ENCODE results near the gene CD2AP. TPM values are rescaled to one million over a fixed set of nuclear protein-coding genes. Genes with fewer than 3 reads are reported as not detected.
A peak's percentile ranks its signal among the peaks of the same experiment; 100 is the strongest.
"Not testable (repeated sequence)": the region's sequence is repeated elsewhere in the genome, so short reads cannot be mapped to it uniquely, and the experiment has no call there.

The CD2AP gene
- polyA plus RNA-seq, 10 donors: 9.3 to 14.1 (median 12.9) TPM

DNA sequence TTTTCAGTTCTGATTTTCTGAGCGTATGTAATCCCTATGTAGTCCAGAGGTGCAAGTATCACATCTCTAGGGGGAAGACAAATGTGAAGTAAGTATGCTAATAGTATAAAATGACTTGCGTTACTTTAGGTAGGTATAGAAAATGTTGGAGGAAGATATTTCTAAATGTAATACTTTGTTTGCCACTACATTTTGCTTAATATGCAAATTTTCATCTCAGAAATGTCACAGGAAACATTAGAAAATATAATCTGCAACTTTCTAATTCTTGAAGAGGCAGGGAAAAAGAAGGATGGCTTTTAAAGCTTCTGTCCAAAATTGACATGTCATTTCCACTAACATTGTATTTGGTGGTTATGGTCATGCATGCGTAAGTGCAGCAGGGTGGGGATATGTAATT is 85.6 kb downstream of the CD2AP start:
- DNase-seq: no peak

DNA sequence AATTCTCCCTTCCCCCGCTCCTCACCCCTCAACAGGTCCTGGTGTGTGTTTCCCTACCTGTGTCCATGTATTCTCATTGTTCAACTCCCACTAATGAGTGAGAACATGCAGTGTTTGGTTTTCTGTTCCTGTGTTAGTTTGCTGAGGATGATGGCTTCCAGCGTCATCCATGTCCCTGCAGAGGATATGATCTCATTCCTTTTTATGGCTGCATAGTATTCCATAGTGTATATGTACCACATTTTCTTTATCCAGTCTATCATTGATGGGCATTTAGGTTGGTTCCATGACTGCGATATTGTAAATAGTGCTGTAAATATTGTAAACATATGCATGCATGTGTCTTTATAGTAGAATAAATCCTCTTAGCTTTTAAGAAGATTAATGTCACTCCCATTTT is 89.0 kb downstream of the CD2AP start:
- DNase-seq: not testable (repeated sequence)

DNA sequence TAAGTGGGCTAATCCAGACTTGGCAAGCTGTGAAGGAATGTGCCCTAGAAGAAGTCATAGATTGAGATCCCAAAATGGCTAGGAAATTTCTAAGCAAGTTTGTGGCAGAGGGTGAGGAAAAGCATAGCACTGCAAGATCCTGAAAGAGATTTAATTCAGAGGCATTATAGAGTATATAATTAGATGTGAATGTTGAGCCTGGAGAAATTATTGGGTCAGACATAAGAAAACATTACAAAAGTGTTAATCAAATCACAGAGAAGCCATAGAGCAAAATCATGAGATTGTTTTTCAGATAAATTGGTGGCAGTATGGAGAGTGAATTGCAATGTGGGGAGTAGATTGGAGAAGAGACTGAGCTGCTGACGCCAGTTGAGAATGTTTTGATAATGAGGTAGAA is 90.0 kb downstream of the CD2AP start:
- DNase-seq: no peak

DNA sequence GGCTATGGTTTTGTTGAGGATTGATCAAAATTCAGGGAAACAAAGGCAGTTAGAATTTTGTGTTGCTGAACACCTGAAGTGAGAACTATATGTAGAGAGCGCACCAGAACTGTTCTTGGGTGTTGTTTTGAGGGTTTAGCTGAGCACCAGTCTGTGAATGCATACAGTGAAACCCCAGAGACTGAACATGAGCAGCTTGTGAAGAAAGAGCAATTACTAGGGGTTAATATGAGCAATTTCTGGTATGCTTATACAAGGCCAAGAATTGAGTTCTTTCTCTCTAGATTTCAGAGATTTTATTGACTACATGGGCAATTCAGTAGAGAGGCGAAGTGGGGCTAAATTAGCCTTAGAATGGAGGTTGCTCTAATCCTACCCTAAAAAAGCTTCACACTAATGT is 93.9 kb downstream of the CD2AP start:
- DNase-seq: no peak

DNA sequence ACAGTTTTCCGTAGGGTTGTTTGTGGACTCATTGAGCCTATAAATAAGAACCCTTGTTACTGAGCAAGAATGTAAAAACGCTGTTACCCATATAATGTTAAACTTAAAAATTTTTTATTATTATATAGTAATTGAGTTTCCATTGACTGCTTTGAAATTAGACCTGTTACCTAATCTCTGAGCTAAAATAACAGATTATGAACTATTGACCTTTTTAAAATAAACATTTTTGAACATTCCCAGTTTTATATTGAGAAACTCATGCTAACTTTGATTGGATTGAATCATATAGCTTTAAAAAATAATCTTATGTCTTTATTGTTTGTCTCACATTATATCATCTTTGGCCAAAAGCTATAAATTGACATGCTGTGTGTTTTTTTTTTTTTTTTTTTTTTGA is 95.5 kb downstream of the CD2AP start:
- no peak for DNase-seq

DNA sequence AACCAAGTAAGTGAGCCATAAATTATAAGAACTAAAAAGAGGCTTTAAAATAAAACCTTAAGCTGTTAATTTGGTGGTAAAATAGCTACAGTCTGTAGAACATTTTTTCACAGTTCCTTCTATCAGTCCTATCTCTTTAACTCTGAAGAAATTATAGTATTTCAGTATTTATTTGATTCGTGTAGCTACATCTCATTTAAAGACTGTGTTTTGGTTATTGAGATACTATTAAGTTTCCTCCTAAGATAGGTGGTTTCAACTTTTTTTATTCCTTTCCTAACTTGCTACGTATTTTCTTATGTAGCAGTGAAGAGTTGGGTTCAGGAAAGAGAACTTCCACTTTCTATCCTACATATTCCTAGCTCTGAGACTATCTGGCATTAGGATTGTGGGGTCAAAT is 97.2 kb downstream of the CD2AP start:
- no peak for DNase-seq

DNA sequence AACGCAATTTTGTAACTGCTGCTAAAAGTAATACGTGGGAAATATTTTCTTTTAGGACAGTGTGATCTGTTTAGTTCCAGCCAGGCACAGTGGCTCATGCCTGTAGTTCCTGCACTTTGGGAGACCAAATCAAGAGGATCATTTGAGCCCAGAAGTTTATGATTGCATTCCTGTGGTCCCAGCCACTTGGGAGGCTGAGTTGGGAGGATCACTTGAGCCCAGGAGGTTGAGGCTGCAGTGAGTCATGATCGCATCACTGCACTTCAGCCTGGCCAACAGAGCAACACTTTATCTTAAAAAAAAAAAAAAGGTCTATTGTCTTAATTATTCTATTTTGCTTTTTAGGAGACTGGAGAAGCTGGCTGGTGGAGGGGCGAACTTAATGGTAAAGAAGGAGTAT is 101.5 kb downstream of the CD2AP start:
- no peak for DNase-seq

DNA sequence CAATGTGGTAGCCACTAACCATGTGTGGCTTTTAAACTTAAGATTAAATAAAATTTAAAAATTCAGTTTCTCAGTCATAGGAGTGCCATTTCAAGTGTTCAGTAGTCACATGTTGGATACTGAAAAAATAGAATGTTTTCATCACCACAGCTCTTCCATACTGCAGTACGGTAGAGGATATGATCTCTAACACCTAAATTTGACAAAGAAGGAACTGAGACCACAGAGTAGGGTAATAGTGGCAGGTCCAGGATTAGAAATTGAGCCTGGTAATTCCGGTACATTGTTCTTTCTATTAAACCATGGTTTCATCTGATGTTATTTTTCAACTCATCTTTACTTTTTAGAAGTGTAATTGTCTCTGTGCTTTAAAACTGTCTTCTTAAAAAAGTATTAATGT is 104.0 kb downstream of the CD2AP start:
- DNase-seq: no peak

DNA sequence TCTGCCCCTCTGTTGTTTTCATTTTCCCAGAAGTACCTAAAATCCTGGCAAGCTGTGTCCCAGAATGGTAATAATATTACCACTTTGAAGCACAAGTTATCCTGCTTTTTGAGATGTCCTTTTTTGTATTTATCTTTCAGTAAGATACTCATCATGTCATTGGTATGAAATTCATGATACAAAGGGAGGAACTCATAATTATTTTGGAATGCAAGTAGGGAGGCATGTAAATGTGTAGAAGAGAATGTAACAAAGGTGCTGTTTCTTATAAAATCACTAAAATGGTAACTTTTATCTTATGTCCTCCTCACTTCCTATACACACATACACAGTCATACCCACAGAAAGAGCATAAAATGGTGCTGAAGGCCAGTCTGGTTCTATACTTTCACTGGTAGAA is 109.9 kb downstream of the CD2AP start:
- DNase-seq: no peak

DNA sequence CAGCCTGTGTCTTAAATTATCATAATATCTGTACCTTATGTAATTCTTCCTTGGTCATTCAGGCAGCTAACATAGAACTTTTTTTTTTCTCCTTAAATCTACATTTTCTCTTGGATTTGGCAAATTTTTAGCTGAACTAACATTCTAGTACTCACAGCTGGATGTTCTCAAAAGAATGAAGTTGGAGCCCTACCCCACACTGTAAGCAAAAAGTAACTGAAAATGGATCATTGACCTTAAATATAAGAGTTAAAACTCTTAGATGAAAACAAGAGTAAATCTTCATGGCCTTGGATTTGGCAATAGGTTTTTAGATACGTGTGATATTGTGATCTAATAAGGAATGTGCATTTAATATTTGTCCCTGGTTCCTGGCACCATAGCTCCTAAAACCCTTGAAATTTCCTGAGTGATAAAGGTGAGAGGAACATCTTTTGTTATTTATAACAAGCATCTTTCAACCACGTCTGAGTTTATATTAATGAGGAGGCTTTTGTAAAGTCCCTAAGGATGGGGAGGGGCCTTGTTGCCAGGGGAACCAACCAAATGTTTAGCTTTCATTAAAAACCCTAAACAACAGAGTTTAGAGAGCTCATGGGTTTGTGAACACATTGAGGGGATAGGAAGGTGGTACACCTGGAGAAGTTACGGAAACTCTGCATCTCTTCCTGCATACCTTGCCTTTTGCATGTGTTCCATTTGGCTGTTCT is 114.7 kb downstream of the CD2AP start:
- DNase-seq: peak in 2 of 3 donors; percentile 13 to 30

DNA sequence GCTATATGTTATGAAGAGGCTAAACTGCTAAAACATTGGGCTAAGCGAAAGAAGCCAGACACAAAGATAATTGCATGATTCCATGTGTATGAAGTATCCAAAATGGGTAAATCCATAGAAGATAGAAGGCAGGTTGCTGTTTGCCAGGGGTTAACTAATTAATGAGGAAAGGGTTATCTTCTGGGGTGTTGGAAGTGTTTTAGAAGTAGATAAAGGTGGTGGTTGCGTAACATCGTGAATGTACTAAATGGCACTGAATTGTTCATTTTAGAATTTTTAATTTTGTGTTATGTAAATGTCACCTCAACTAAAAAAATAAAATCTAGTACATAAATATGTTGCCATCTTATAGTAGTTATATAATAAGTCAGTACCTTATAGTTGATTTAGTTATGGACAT is 116.4 kb downstream of the CD2AP start:
- no peak for DNase-seq

DNA sequence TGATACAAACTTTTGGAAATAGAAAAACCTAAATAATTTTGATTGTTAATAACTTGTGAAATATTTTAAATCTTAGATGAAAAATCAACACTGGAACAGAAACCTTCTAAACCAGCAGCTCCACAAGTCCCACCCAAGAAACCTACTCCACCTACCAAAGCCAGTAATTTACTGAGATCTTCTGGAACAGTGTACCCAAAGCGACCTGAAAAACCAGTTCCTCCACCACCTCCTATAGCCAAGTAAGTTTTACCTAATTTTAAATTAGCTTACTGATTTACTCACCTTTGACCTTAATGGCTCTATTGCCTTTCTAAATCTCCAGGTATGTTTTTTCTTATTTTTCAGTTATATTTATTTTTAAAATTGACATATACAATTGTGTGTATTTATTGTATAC is 118.2 kb downstream of the CD2AP start:
- DNase-seq: no peak

DNA sequence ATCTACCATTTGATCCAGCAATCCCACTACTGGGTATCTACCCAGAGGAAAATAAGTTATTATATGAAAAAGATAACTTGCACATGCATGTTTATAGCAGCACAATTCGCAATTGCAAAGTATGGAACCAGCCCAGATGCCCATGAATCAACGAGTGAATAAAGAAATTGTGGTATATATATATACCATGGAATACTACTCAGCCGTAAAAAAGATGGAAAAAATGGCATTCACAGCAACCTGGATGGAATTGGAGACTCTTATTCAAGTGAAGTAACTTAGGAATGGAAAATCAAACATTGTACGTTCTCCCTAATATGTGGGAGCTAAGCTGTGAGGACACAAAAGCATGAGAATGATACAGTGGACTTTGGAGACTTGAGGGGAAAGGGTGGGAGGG is 120.8 kb downstream of the CD2AP start:
- no peak for DNase-seq

DNA sequence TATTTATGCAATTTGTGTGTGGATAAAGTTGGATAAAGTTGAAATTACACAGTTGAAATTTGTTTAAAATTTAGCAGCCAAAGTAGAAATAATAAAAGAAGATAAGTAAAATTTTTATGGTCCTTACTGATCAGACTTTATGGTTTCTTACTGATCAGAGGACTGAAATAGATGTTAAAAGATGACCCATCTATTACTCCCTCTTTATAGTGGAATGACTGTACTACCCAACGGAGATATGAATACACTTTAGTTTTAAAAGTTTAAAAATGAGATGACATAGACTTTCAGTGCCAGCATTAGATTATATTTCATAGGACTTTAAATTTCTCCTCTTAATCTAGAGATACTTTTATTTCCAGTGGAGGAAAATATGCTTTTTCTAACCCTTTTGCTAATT is 121.9 kb downstream of the CD2AP start:
- no peak for DNase-seq

DNA sequence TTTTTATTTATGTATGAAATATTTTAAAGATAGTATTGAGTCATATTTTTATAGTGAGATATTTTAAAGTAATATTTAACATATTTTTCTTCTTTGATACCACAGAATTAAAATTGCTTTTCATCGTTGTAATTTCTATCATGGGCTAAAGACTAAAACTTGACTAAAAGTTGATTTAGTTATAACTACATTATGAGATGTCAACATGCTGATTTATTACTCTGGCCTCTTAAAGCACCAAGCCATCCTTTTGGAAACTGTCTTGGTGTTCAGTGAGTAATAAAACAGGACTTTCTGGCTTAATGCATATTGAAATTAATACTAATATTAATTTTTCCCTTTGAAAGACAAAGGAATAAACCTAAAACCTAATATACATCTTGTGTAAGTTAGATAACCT is 125.6 kb downstream of the CD2AP start:
- no peak for DNase-seq

DNA sequence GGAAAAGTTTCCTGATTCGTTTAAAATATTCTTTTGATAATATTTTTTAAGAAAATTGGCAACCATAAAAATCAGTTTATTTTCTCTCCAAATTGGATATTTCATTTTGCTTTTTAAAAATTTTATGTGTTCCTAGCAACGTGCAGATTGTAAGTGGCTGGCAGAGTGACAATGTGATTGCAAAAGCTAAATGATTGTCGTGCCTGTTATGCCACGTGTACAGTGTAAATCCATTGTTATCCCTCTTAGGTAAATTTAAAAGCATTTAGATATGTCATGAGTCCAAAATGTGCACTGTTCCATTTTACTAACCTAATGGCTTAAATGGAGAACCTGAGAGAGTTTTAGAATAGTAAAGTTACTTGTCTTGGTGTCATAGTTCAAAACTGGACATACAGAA is 126.4 kb downstream of the CD2AP start:
- DNase-seq: no peak

DNA sequence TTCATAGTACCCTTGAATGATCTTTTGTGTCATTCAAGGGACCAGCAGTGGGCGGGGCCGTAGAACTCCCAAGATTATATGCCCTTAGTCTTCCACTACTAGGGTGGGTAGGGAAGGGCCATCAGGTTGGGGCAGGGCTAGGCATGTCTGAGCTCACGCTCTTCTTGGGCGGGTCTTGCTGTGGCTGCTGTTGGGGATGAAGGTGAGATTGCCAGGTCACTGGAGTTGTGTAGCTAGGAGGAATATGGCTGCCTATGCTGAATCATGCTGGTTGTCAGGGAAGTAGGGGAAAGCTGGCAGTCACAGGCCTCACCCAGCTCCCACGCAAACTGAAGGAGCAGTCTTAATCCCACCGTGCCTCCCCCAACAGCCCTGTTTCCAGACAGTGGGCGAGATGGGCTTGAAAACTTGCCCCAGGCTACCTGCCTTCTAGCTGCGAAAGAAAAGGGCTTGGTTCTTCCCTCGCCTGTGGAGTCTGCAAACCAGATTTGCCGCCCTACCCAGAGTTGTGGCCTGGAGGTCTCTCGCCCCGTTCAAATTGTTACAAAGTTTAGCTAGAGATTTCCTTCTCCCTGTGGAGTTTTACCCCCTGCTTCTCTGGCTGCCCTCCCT is 144.4 kb downstream of the CD2AP start:
- no peak for DNase-seq

DNA sequence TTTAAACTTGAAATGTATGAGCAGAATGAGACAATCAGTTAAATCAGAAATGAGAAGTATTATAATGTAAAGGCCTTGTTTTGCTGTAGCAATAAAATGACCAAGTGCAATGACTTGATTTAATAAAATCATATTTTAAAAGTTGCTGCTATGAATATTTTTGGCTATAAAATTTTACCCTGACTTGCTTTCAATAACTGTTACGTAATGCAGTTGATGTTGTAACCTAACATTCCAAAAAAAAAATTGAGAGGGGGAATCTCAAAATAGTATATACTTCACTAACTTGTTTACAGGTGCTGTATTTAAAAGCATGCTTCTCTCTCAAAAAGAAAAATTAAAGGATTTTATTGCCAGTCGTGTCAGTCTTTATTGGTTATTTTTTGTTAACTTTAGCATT is 149.2 kb downstream of the CD2AP start:
- no peak for DNase-seq

DNA sequence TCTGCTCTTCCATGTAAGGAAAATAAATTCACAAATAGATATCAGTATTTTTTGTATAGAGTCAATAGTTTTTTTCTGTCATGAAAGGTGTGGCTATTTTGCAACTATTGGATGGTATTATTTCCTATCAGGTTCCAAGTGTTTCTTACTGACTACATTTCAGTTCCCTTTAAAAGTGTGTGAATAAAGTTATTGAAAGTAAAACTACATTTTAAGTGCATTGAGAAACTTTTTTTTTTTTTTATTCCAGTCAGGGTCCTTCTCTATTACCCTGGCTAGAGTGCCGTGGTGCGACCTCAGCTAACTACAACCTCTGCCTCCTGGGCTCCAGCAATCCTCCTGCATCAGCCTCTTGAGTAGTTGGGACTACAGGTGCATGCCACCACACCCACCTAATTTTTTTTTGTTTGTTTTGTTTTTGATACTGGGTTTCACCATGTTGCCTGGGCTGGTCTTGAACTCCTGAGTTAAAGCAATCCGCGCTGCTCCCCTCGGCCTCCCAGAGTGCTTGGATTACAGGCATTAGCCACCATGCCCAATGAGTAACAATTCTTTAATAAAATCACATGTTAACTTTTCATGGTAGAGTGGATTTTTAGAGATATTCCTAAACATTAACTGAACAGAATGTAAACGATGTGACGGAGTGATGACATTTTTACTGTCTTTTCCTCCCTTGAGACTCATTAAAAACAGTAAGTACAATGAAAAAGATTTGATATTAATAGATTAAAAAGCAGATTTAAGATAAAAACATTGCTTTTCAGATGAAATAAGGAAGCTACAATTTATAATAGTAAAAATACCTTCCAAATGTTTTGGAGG is 151.1 kb downstream of the CD2AP start:
- DNase-seq: no peak

DNA sequence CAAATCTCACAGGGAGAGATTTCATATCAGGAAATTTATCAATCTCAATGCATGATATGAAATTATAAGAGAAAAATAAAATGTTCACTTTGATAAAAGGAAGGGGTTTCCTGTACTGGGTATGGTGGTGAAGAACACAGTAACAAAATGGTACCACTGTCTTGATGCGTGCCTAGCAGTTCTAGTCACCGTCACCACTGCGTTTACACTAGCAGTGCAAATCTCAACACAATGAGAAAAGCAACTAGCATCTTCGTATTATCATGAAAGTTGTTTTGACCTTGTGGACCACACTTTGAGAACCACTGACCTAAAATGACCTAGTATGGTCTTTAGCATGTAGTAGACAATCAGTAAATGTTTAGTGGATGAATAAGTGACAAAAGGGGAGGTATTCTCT is 152.4 kb downstream of the CD2AP start:
- DNase-seq: no peak

DNA sequence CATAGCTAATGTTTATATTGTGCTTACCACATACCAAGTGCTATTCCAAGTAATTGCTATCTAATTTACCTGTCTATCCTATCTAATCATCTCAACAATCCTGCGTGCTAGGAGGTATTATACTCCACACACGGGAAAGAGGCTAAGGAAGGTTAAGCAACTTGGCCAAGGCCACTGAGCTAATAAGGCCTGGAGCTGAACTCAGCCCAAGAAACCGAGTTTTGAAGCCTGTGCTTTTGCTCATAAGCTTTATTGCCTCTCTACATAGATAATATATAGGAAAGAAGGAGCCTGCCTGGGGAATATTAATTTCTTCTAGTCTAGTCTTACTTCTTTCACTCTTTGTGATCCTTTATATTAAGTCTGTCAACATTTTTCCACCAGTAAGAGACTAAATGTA is 153.0 kb downstream of the CD2AP start:
- DNase-seq: no peak

DNA sequence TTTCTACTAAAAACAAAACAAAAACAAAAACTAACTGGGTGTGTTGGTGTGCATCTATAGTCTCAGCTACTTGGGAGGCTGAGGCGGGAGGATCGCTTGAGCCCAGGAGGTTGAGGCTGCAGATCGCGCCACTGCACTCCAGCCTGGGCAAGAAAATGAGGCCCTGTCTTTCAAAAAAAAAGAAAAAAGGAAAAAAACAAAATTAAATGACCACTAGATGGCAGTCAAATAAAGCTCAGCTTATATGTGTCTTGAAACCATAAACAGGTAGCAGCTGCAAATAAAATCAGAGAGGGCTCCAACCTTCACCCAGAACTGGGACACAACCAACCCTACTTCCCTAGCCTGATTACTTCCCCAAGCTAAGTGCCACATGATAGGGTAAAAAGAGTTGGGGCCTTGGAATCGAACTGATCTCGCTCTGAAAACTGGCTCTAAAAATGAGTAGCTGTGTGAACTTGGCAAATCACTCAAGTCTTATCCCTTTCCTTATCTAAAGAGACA is 153.7 kb downstream of the CD2AP start:
- peak; percentile 22 to 65 (median 42) for DNase-seq

DNA sequence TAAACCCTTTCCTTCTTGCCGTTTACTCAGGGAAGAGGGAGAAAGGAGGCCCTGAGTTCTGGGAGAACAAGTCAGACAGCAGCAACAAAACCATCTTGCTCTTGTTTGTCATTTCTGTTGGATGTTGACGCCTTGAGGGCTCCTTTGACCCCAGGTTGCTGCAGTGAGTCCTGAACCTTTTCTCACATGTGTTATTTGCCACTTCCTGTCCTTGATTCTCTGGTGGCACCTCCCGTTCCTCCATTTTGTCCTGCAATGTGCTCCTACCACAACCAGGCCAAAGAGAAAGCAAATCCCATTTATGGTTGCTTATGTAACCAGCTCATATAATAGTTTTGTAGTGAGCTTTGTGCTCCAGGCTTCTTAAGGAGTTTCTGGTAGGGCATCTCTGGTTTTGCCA is 154.2 kb downstream of the CD2AP start:
- DNase-seq: no peak
